GM21717 (cell line): ENCODE measurements around the gene USP17L25.
"Not testable (repeated sequence)": the region's sequence is repeated elsewhere in the genome, so short reads cannot be mapped to it uniquely, and the experiment has no call there.

Experiments used
- ATAC-seq: cut with Tn5 transposase; IDR thresholded peaks from one replicate; pipeline ENCODE4 v1.9.1; 2021; ENCODE audit warnings: mild to moderate bottlenecking, moderate library complexity; ENCODE audit not compliant: unreplicated experiment

The USP17L25 gene

GRCh38 chr4:9329611-9330010 lies at the start of gene USP17L25:
USP17L25 (plus strand) TSS chr4:9329911; CDS start chr4:9329911, 0 bp downstream.
- ATAC-seq, result not testable (repeated sequence)

GRCh38 chr4:9324191-9324590 lies 5.5 kb upstream of the USP17L25 start:
- ATAC-seq, result not testable (repeated sequence)

- not testable (repeated sequence) for ATAC-seq
Measured at GRCh38 chr4:9324865-9325264, 4.8 kb upstream of the USP17L25 start, which contains the start of gene USP17L24. USP17L24 (plus strand) TSS chr4:9325165; CDS start chr4:9325165, 0 bp downstream.

- ATAC-seq, result not testable (repeated sequence)
Measured at GRCh38 chr4:9334358-9334757, 4.6 kb downstream of the USP17L25 start, which contains the start of gene USP17L26. USP17L26 (plus strand) TSS chr4:9334658; CDS start chr4:9334658, 0 bp downstream.

- not testable (repeated sequence) for ATAC-seq
Measured at GRCh38 chr4:9339103-9339502, 9.4 kb downstream of the USP17L25 start, which contains the start of gene USP17L5. USP17L5 (plus strand) TSS chr4:9339403; CDS start chr4:9339403, 0 bp downstream.

- ATAC-seq, result not testable (repeated sequence)
Measured at GRCh38 chr4:9343848-9344247, 14.1 kb downstream of the USP17L25 start, which contains the start of gene USP17L27. USP17L27 (plus strand) TSS chr4:9344148; CDS start chr4:9344148, 0 bp downstream.

- ATAC-seq, result not testable (repeated sequence)
Measured at GRCh38 chr4:9348593-9348992, 18.9 kb downstream of the USP17L25 start, which contains the start of gene USP17L28. USP17L28 (plus strand) TSS chr4:9348893; CDS start chr4:9348893, 0 bp downstream.

- not testable (repeated sequence) for ATAC-seq
Measured at GRCh38 chr4:9350866-9351265, 21.2 kb downstream of the USP17L25 start.

GRCh38 chr4:9353338-9353737 lies 23.6 kb downstream of the USP17L25 start, which contains the start of gene USP17L29:
USP17L29 (plus strand) TSS chr4:9353638; CDS start chr4:9353638, 0 bp downstream.
- not testable (repeated sequence) for ATAC-seq

GRCh38 chr4:9362829-9363228 lies 33.1 kb downstream of the USP17L25 start, which contains the start of gene USP17L30:
USP17L30 (plus strand) TSS chr4:9363129; CDS start chr4:9363129, 0 bp downstream.
- not testable (repeated sequence) for ATAC-seq

- not testable (repeated sequence) for ATAC-seq
Measured at GRCh38 chr4:9379881-9380280, 50.2 kb downstream of the USP17L25 start.
